HG02852 (cell line): Measurements from ENCODE around the gene ANXA11.
A peak's percentile ranks its signal among the peaks of the same experiment; 100 is the strongest.
"Not testable (repeated sequence)": the region's sequence is repeated elsewhere in the genome, so short reads cannot be mapped to it uniquely, and the experiment has no call there.

Source experiments
- ATAC-seq: cut with Tn5 transposase; IDR thresholded peaks from one replicate; pipeline ENCODE4 v1.9.1; 2021; ENCODE audit warnings: mild to moderate bottlenecking, moderate library complexity; ENCODE audit not compliant: unreplicated experiment

Gene ANXA11

DNA sequence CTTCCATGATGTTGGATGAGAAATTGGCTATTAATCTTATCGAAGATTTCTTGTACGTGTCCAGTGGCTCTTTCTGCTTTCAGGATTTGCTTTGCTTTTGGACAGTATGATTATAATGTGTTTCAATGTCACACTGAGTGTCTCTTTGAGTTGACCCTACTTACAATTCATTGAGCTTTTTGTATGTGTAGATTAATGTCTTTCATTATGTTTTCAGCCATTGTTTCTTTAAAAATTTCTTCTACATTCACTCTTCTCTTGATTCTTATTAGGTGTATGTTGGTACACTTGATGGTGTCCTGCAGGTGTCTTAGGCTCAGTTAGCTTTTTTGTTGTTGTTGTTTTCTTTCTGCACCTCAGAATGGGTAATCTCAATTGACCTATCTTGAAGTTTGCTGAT is 56.2 kb downstream of the ANXA11 start:
- ATAC-seq, result no peak

DNA sequence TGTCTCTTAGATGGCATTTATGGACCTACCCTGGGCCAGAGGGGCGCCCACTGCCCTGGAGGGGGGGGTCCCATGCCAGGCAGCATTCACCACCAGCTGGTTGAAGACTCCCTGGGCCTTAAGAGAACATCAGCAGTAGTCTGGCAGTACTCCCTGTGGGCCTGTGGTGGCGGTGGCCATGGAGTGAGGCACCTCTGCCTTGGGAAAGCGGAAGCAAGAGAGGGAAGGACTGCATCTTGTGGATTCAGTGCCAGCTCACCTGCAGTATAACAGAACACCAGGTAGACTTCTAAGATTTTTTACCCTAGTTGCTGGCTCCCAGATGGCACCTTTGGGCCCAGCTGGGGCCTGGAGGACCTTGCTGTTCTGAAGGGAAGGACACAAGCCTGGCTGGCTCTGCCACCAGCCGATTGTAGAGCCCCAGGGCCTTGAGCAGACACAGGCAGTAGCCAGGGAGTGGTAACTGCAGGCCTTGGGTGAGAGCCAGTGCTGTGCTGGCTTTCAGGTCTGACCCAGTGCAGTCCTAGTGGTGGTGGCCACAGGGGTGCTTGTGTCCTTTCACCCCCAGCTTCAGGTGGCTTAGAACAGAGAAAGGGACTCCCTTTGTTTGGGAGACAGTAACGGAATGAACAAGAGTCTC is 57.1 kb downstream of the ANXA11 start:
- no peak for ATAC-seq

DNA sequence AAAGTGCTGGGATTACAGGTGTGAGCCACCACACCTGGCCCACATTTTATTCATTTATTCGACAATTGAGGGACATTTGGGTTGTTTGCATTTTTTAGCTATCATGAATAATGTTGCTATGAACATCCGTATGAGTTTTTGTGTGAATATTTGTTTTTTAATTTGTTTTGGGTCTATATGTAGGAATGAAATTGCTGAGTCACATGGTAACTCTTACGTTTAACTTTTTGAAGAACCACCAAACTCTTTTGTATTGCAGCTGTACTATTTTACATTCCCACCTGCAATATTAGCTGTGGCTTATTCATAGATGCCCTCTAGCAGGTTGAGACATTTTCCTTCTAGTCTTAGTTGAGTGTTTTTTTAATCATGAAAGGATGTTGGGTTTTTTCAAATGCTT is 58.4 kb downstream of the ANXA11 start:
- ATAC-seq, result no peak

DNA sequence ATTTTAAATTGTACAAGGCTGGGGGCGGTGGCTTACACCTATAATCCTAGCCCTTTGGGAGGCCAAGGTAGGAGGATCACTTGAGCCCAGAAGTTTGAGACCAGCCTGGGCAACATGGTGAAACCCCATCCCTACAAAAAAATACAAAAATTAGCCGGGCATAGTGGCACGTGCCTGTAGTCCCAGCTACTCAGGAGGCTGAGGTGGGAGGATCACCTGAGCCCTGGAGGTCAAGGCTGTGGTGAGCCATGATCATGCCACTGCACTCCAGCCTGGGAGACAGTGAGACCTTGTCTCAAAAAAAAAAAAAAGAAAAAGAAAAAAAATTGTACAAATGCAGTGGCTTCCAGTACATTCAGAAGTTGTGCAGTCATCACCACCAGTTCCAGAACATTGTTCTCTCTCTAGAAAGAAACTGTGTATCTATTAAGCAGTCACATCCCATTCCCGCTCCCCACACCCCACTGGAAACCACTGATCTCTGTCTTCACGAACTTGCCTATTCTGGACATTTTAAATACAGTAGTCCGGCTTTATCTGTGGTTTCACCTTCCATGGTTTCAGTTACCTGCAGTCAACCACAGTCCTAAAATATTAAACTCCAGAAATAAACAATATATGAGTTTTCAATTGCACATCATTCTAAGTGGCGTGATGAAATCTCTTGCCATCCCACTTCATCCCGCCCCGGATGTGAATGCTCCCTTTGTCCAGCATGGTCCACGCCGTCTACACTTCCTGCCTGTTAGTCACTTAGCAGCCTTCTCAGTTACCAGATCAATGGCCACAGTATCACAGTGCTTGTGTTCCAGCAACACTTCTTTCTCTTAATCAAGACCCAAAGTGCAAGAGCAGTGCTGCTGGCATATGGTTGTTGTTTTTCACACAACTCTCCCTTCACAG is 59.7 kb downstream of the ANXA11 start:
- ATAC-seq, result not testable (repeated sequence)

DNA sequence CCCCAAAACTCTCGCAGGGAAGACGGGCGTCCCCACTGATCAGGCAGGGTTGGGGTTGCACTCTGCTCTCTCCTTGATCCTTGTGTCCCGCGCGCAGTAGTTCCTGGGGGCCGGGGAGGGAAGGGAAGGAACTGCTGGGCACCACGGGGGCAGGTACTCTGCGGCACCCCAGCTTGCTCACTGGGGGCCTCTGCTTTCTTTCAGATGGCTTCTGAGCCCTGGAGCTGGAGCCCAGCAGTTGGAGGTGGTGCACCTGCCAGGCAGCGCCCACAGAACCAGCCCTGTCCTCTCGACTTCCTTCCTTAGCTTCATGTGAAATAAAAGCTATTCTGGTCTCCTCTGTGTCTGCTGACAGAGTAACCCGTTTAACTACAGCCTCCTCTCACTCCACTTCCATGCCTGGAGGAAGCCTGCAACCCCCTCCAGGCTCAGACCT is 60.6 kb downstream of the ANXA11 start:
- peak; percentile 27 for ATAC-seq

DNA sequence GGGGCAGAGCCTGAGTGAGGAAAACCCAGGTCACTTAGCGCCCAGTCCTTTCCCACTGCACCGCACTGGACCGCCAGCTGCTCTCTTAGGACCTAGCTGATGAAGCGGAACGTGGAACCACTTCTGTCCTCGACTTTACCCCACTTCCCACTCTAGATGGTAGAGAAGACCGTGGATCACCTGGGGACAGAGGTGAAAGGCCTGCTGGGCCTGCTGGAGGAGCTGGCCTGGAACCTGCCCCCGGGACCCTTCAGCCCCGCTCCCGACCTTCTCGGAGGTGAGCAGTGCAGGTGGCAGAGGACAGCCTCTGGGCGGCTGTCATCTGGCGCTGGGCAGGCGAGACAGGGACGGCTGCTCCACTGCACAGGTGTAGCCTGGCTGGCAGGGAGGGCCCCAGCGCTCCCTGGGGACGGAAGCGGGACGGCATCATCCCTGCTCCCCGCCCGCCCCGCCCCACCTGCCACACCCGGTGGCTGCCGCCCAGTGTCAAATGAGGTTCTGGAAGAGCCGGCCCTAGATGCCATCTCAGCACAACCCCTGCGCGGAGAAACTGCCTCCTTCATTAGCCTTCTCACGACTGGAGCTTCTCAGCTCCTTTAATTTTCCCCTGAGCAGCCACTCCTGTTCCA is 61.2 kb downstream of the ANXA11 start:
- ATAC-seq, result peak; percentile 53

DNA sequence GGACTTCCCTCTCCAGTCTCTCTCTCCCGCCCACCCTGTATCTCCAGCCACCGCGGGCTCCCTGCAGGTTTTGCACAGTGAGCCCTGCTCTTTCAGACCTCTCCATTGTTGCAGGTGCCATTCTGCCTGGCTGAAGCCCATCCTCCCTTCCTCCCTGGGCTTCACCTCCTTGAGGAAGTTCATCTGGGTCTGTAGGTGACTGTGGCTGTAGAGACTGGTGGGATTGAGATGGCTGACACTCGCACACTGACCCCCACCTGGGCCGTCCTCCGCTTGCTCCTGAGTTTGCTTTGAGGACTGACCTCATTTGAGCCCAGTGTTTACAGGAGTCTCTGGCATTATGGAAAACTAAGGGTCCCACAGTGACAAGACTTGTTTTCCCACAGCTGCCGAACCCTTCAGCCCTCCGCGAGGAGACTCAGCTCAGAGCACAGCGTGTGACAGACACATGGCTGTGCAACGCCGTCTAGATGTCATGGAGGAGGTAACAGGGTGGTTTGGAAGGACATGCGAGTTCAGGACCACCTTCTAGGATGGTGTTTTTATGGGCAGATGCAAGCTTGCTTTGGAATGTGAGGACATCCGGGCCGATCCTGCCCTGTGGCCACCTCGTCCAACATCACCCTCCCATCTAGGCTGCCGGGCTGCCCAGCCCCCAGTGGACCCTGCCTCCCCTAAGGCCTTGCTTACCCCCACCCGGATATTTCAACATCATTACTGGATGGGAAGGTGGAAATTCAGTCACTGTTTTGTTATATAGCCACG is 63.5 kb downstream of the ANXA11 start:
- ATAC-seq, result no peak

DNA sequence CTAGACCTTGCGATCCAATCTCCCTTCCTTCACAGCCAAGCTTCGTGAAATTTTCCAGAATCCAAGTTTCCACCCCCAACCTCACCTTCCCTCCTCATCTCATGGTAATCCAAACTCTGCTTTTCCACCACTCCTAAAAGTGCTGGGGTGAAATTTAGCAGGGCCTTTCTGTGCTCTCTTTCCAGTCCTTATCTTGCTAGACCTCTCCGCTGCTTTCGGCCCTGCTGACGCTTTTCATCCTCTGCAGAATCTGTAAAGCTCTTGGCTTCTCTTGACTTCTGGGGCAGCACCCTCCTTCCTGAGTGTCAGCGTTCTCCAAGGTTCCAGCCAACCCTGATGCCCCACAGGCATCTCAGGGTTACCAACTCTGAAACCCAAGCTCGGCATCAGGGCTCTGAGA is 65.1 kb downstream of the ANXA11 start:
- no peak for ATAC-seq

DNA sequence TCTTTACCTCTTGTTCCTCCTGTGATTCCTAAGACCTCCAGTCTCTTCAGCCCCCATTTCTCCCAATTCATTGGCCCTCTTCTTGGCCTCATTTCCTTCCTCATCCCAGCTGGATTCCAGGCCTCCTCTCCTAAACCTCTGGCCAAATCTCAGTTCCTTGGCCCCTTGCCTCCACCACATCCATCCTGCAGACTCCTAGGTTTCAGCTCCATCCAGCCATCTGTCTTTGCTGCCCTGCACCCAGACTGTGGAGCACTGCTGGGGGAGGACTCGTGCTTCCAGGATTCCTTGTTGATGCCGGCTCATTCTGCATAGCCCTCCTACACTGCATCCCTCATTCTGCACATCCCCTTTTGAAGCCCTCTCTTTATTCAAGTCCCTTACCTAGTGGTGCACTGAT is 66.1 kb downstream of the ANXA11 start:
- no peak for ATAC-seq

DNA sequence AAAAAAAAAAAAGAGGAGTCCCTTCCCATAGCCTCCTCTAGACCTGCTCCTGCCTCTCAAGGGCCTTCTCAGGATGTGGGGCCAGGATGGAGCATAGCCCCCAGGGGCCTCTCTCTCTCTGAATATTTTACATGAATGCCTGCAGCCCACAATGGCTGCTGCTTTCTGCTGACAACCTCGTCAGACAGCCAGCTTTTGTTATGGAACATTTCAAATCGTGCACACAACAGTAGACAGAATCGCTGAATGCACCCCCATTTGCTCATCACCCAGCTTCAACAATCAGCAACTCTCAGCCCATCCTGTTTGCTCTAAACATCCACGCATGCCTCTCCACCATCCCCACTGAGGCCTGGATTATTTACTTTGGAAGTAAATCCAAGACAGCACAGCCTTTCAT is 67.4 kb downstream of the ANXA11 start:
- ATAC-seq, result no peak

DNA sequence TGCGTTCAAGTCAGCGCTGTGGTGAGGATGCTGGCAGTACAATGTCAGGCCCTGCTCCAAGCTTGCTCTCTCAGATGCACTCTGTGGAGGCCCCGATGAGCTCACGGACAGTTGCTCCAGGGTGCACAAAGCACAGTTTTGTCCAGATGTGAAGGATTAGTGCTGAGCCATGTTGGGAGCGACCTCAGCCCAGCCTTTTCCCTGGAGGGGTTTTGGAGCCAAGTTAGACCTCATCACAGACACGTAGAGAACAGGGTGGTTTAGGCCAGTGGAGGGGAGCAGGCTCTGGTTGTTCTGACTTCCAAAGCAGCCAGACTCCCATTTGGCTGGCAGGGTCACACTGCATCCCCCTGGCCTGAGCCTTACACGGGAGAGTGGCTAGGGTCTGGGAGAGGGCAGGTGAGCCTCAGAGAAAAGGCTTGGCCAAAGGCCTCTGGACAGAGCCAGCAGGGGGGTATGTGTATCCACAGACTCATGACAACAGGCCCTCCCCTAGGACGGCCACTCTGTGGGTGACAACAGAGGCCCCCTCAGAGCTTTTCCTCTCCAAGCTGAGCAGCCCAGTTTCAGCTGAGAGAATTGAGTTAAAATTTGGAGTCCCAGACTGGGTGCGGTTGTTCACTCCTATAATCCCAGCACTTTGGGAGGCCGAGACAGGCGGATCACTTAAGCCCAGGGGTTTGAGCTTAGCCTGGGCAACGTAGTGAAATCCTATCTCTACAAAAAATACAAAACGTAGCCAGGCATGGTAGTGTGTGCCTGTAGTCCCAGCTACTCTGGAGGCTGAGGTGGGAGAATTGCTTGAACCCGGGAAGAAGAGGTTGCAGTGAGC is 68.1 kb downstream of the ANXA11 start:
- no peak for ATAC-seq

DNA sequence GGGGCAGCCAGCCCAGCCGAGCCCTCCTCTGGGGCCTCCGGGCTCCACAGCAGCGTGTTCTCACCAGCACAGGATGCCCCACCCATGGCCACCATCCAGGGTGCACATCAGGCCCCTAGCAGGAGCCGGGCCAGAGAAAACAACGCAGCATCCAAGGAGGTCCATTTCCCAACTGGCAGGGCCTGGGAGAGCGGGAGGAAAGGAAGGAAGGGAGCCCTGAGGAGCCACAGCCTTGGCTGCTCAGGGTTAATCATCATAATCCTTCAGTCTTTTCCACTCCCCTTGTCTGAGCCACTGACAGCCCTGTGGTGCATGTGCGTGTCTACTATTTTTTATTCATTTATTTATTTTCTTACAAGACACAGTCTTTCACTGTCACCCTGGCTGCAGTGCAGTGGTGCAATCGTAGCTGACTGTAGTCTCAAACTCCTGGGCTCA is 69.2 kb downstream of the ANXA11 start:
- no peak for ATAC-seq

DNA sequence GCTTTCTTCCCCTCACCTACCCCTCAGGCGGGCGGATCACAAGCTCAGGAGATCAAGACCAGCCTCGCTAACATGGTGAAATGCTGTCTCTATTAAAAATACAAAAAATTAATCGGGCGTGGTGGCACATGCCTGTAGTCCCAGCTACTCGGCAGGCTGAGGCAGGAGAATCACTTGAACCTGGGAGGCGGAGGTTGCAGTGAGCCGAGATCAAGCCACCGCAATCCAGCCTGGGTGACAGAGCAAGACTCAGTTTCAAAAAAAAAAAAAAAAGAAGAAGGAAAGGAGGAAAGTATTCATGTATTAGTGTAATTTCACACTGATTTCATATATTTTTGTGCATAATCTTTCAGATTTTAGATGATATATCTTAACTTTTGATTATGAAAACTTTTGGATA is 71.7 kb downstream of the ANXA11 start:
- ATAC-seq, result not testable (repeated sequence)

DNA sequence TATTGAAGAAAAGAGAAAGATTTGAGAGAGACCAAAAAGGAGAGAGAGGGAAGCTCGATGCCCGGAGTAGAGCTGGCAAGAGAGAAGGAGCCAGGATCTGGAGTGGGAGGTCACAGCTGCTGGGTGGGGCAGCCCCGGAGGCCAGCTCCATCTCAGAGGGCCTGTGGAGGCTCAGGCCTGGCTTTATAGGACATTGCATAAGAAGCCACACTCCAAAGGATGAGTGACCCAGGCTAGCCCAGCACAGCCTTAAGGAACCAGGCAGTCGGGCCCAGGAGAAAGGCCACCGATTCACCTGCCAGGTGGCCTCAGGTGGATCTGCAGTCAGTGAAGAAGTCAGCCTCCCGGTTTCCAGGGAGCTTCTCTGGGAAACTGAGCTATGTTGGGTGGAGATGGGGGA is 72.1 kb downstream of the ANXA11 start:
- no peak for ATAC-seq

DNA sequence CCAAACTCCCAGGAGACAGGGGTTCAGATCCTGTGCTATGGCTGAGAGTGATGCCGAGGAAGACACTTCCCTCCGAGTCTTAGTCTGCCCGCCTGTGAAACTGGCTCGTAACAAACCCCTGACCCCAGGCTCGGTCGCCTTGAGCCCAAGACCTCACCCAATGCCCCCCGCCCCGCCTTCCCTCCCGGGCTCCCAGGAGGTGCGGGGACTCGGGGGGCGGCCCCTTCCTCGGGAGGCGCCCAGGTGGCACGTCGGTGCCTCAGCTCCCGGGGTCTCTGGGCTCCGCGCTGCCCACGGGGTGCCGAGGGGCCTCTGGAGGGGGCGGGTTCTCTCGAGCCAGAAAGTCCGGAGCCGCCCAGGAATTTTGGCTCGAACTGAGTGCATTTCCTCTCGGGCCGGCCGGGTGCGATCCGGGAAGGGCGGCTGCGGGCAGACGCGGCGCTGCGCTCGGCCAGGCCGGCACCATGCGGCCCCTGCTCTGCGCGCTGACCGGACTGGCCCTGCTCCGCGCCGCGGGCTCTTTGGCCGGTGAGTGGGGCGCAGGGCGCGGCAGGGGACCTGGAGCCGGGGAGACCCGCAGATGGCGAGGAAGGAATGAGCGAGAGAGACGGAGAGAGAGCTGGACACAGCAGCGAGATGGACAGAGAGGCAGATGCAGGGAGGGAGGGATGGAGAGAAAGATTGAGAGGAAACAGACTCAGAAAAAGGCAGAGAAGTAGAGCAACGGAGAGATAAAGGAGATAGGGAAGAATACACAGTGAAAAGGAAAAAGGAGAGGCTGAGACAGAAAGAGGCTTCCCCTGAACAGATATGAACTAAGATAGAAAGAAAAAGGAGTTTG is 72.8 kb downstream of the ANXA11 start, which contains the start of gene PLAC9:
PLAC9 (plus strand) TSS at position 432 of the 841 bp plus-strand sequence; CDS start at position 465, 33 bp downstream.
- no peak for ATAC-seq

DNA sequence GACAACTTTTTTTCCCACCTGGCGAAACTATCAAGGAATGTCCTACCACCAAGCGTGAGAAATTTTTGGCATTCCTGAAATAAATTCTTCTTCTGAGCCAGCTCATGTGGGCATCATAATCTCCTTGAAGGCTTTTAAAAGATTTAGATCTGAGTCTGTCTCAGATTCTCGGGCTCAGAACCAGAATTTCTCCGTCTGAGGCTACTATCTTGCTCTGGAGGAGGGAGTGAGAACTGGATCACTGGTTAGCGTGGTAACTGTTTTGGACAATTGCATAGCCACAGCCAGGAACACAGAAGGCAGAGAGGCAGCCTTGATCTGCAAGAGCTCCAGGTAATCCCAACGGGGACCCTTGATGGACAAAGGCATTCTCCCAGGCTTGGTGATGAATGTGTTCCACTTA is 73.8 kb downstream of the ANXA11 start:
- no peak for ATAC-seq

DNA sequence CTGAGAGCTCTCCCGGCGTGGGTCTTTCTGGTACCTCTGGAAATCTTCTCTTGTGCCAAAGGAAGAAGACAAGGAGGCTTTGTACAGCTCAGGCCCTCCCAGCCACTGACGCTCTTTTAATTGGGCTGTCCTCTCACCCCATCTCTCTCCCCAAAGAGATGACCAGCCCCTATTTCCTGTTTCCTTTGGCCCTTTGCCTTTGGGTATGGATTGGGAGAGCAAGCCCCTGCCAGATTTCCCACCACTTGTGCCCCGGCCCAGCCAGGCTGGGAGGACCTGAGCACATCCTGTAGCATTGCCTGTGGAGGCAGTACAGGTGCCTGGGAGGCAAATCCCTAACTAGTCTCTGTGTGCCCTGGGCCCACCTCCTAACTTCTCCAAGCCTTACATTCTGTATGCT is 78.5 kb downstream of the ANXA11 start:
- ATAC-seq, result no peak

DNA sequence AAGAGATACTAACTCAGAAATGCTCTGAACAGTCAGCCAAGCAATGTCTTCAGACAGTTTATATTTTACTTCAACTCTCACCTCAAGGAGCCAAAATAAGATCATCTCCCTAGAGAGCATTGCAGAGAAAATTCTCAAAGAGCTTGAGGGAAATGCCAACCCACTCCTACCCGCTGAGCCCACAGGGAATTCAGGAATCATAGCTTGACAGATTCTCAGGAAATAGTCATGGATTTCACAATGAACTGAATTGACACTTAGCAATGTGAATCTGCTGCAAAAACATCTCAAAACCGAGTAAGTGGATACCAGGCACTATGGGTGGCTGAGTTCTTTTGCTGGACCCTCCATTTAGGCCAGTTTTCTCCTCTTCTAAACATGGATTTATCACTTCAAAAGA is 82.6 kb downstream of the ANXA11 start:
- no peak for ATAC-seq

DNA sequence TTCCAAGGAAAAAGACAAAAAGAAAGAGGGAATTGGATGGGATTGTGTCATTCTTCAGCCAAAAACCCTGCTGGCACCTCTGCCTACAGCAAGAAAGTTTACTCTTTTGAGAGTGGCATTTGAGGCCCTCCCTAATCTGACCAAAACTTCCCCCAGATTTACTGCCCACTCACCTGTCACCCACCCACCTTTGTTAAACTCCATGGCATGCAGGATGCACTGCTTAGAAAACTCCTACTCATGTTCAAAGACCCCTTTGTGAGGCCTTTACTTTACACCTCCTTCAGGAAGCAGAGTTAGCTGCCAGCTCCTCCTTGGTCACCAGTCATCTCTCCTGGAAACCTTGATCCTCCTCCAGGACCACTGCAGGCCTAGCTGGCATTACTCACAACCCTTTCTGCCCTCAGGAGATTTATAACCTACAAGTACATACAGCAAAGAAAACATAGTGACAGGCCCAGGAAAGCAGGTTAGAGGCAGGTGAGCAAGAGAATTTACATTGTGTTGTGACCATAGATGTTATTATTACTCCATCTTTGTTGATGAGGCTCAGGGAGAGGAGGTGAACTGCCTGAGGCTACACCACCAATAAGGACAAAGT is 83.1 kb downstream of the ANXA11 start:
- ATAC-seq, result no peak
